ENCODE data around the gene GCNT2.
"Not testable (repeated sequence)": the region's sequence is repeated elsewhere in the genome, so short reads cannot be mapped to it uniquely, and the experiment has no call there.

Gene GCNT2

GRCh38 chr6:10561611-10562199 lies 40.6 kb downstream of the GCNT2 start:
- no peak for DNase-seq (ENCODE audit: low spot score)

GRCh38 chr6:10564975-10565673 lies 44.0 kb downstream of the GCNT2 start:
- DNase-seq (ENCODE audit: low spot score): no peak
- in situ Hi-C loops (cut with MboI; ENCODE audit: low pct_unique_long_range_greater_than_20kb, low sequenced_read_pairs, unreplicated experiment): no loop called here
- TF ChIP-seq CTCF (IDR thresholded peaks at IDR 0.05; ENCODE audit: extremely low read depth, insufficient read depth, missing control alignments): no peak

More at GRCh38 chr6:10561611-10562199, 40.6 kb downstream of the GCNT2 start:
- no peak for TF ChIP-seq CTCF (IDR thresholded peaks at IDR 0.05; ENCODE audit: extremely low read depth, insufficient read depth, missing control alignments)
- in situ Hi-C loops (cut with MboI; ENCODE audit: low pct_unique_long_range_greater_than_20kb, low sequenced_read_pairs, unreplicated experiment): no loop called here

GRCh38 chr6:10565913-10566312 lies 44.8 kb downstream of the GCNT2 start:
- in situ Hi-C loops (cut with MboI; ENCODE audit: low pct_unique_long_range_greater_than_20kb, low sequenced_read_pairs, unreplicated experiment): no loop called here
- no peak for TF ChIP-seq CTCF (IDR thresholded peaks at IDR 0.05; ENCODE audit: extremely low read depth, insufficient read depth, missing control alignments)
- no peak for DNase-seq (ENCODE audit: low spot score)

- no peak for TF ChIP-seq CTCF (IDR thresholded peaks at IDR 0.05; ENCODE audit: extremely low read depth, insufficient read depth, missing control alignments)
- DNase-seq (ENCODE audit: low spot score): no peak
- in situ Hi-C loops (cut with MboI; ENCODE audit: low pct_unique_long_range_greater_than_20kb, low sequenced_read_pairs, unreplicated experiment): no loop called here
Observed at GRCh38 chr6:10567256-10568026, 46.3 kb downstream of the GCNT2 start.

- DNase-seq (ENCODE audit: low spot score): no peak
- in situ Hi-C loops (cut with MboI; ENCODE audit: low pct_unique_long_range_greater_than_20kb, low sequenced_read_pairs, unreplicated experiment): no loop called here
- no peak for TF ChIP-seq CTCF (IDR thresholded peaks at IDR 0.05; ENCODE audit: extremely low read depth, insufficient read depth, missing control alignments)
Observed at GRCh38 chr6:10569392-10570127, 48.4 kb downstream of the GCNT2 start.

GRCh38 chr6:10575519-10575918 lies 54.4 kb downstream of the GCNT2 start:
- in situ Hi-C loops (cut with MboI; ENCODE audit: low pct_unique_long_range_greater_than_20kb, low sequenced_read_pairs, unreplicated experiment); DNase-seq (ENCODE audit: low spot score): not testable (repeated sequence)
